Measurements from ENCODE around the gene STAU1.
A peak's percentile ranks its signal among the peaks of the same experiment; 100 is the strongest.
"Not testable (repeated sequence)": the region's sequence is repeated elsewhere in the genome, so short reads cannot be mapped to it uniquely, and the experiment has no call there.

Gene STAU1

DNA sequence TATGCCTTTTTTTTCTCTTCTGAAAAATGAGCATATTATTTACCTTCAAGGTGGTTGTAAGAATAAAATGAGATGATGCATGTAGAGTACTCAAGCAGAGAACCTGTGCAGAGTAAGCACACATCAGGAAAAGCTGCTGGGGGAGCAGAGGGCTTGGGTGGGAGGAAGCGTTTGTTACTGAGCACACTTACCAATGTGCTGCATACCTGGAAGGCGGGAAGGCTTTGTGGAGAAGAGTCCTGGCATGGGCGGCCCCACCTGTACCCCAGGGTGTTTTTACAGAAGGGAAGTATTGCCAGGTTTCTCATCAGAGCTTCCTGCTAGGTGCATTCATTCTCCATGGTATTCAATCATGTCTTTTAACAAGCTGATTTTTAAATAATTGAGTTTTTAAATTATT, 89.1 kb downstream of the STAU1 start:
- peaks cover 22% of the 10 kb centered on the region for H3K4me1 Mint-ChIP-seq

DNA sequence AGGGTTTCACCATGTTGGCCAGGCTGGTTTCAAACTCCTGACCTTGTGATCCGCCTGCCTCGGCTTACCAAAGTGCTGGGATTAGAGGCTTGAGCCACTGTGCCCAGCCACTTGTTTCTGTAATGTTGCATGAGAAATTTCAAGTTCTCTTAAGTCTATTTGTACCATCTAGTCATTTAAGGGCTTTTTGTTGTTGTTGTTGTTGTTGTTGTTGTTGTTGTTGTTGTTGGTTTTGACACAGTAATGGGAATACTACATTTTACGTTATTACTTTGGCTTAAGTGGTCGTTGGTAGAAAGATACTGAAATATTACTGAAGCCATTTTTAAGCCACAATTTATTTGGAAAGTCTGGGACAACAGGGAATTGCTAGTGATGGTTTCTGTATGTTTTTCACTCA, 90.0 kb downstream of the STAU1 start:
- ATAC-seq: no peak
- Mint-ChIP-seq H3K9me3 (no peaks in the 10 kb centered on the region), H3K4me1 (peaks cover 22% of the 10 kb centered on the region), H3K27ac (no peak overlapping the region), H3K27me3 (no peaks in the 10 kb centered on the region), H3K36me3 (peaks cover 79% of the 10 kb centered on the region), H3K4me3 (no peak overlapping the region)

More for the DNA sequence above, 89.1 kb downstream of the STAU1 start:
- peak overlapping the region; percentile 22 for H3K27ac Mint-ChIP-seq
- ATAC-seq: no peak
- H3K9me3 Mint-ChIP-seq: no peaks in the 10 kb centered on the region
- no peaks in the 10 kb centered on the region for H3K27me3 Mint-ChIP-seq
- peaks cover 79% of the 10 kb centered on the region for H3K36me3 Mint-ChIP-seq
- H3K4me3 Mint-ChIP-seq: no peak overlapping the region

DNA sequence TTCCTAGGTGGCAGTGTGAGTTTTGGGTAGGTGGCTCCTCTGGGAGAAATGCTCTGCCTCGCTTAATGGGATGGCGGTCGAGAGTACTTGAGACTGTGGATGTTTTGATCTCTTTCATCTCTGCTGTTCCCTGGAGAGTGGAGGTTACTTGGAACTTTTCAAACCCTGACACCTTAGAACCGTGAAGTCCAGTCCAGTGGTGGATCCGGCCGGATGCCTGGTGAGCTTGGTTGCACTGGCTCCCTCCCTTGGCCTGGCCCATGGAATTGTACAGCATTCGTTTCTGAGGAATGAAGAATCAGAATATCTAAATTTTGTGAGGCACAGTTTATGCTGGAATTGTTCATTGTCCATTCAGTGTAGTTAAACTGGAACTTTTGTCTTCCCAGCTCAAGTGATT, 91.0 kb downstream of the STAU1 start:
- ATAC-seq: no peak
- Mint-ChIP-seq H3K4me1 (peaks cover 22% of the 10 kb centered on the region), H3K36me3 (peaks cover 78% of the 10 kb centered on the region), H3K27me3 (no peaks in the 10 kb centered on the region), H3K9me3 (no peaks in the 10 kb centered on the region), H3K4me3 (no peak overlapping the region), H3K27ac (no peak overlapping the region)

DNA sequence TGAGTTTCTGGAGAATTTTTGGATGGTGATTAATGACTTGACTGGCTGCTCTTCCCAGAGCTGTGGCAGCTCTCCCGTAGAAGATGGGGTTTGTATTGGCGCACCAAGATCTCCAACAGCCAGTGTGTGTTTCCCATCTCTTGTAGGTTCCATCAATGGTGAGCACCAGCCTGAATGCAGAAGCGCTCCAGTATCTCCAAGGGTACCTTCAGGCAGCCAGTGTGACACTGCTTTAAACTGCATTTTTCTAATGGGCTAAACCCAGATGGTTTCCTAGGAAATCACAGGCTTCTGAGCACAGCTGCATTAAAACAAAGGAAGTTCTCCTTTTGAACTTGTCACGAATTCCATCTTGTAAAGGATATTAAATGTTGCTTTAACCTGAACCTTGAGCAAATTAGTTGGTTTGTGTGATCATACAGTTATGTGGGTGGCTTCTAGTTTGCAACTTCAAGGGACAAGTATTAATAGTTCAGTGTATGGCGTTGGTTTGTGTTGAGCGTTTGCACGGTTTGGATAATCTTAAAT, 91.9 kb downstream of the STAU1 start:
- Mint-ChIP-seq H3K27ac (no peak overlapping the region), H3K4me1 (peaks cover 19% of the 10 kb centered on the region), H3K27me3 (no peaks in the 10 kb centered on the region), H3K36me3 (peaks cover 78% of the 10 kb centered on the region), H3K4me3 (no peak overlapping the region), H3K9me3 (no peaks in the 10 kb centered on the region)
- no peak for ATAC-seq

DNA sequence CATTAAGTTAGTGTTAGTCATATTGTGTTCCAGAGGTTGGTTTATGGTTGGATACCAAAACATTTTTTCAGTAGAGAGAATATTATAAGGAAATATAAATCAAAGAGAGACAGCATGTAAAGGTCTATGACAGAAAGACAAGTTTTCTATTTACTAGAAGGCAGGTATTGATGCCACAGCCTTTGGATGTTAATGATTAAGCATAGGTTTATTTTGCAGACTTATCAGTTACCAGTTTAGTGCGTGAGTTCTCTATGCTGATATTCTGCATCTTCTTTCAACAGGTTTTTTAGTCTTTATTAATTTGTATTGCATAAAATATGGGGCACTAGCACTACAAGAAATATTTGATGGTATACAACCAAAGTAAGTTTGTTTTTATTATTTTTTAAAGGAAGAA, 96.4 kb downstream of the STAU1 start:
- H3K36me3 Mint-ChIP-seq: peaks cover 68% of the 10 kb centered on the region
- H3K9me3 Mint-ChIP-seq: no peaks in the 10 kb centered on the region
- H3K4me3 Mint-ChIP-seq: no peak overlapping the region

DNA sequence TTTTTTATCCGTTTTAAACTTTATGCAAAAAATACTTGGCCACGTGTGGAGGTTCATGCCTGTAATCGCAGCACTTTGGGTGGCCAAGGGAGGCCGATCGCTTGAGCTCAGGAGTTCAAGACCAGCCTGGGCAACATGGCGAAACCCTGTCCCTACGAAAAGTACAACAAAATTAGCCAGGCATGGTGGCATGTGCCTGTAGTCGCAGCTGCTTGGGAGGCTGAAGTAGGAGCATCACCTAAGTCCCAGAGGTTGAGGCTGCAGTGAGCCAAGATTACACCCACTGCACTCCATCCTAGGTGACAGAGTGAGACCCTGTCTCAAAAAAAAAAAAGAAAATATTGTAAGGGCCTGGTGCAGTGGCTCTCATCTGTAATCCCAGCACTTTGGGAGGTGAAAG, 97.0 kb downstream of the STAU1 start:
- Mint-ChIP-seq H3K36me3 (peaks cover 66% of the 10 kb centered on the region), H3K9me3 (no peaks in the 10 kb centered on the region), H3K27me3 (no peaks in the 10 kb centered on the region), H3K4me1 (no peaks in the 10 kb centered on the region), H3K27ac (no peak overlapping the region), H3K4me3 (no peak overlapping the region)
- ATAC-seq: no peak

More for the DNA sequence above, 96.4 kb downstream of the STAU1 start:
- Mint-ChIP-seq H3K27ac (no peak overlapping the region), H3K27me3 (no peaks in the 10 kb centered on the region), H3K4me1 (no peaks in the 10 kb centered on the region)
- ATAC-seq: no peak

DNA sequence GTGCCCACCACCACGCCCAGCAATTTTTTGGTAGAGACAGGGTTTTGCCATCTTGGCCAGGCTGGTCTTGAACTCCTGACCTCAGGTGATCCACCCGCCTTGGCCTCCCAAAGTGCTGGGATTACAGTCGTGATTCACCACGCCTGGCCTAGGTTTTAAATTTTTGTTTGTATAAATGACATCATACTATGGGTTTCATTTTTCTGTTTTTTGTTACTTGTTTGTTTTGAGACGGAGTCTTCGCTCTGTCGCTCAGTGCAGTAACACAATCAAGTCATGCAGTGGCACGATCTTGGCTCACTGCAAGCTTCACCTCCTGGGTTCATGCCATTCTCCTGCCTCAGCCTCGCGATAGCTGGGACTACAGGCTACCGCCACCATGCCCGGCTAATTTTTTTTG, 105.8 kb downstream of the STAU1 start:
- H3K27ac Mint-ChIP-seq: not testable (repeated sequence)

DNA sequence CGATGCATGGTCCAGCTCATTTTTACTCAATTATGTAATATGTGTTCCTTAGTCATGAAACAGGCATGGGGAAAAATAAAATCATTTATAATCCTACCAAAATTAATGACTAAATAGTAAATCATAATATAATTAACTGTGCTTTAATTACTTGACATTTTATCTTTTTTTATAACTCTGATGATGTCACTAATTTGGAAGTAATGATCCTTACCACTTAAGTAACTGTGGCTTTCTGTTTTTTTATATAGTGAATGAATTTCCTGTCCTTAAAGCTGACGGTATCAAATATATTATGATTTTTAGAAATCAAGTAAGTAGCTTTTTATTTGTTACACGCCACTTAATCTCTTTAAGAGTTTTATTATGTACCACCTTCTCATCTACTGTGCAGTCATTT, 109.8 kb downstream of the STAU1 start:
- Mint-ChIP-seq H3K9me3 (no peaks in the 10 kb centered on the region), H3K4me3 (no peak overlapping the region), H3K36me3 (peaks cover 58% of the 10 kb centered on the region), H3K4me1 (no peaks in the 10 kb centered on the region), H3K27ac (no peak overlapping the region), H3K27me3 (no peaks in the 10 kb centered on the region)
- no peak for ATAC-seq

More for the DNA sequence above, 105.8 kb downstream of the STAU1 start:
- ATAC-seq, H3K4me1 Mint-ChIP-seq, H3K4me3 Mint-ChIP-seq, H3K27me3 Mint-ChIP-seq, H3K9me3 Mint-ChIP-seq: not testable (repeated sequence)
- peaks cover 69% of the 10 kb centered on the region for H3K36me3 Mint-ChIP-seq

DNA sequence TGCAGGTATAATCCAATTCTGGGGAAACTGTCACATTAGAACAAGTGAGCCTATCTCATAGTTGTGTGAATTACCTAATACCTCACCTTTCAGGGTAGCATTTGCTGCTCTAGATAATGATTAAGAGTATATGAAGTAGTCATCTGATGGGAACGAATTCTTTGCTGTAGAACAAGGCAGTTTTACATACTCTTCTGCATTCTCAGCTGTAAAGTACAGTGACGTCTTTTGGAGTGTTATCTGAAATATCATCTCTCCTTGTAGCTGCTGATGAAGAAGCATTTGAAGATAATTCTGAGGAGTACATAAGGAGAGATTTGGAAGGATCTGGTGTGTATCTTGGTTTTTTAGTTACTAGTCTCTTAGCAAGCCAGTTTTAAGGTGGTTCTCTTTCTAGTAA, 113.6 kb downstream of the STAU1 start:
- H3K4me3 Mint-ChIP-seq: no peak overlapping the region
- no peaks in the 10 kb centered on the region for H3K9me3 Mint-ChIP-seq
- no peaks in the 10 kb centered on the region for H3K27me3 Mint-ChIP-seq
- peaks cover 37% of the 10 kb centered on the region for H3K36me3 Mint-ChIP-seq
- H3K4me1 Mint-ChIP-seq: no peaks in the 10 kb centered on the region
- H3K27ac Mint-ChIP-seq: no peak overlapping the region
- ATAC-seq: no peak
